HEK293T (cell line): ENCODE data around the gene PRPH2.
"Not testable (repeated sequence)": the region's sequence is repeated elsewhere in the genome, so short reads cannot be mapped to it uniquely, and the experiment has no call there.

ENCODE experiments used
- BHLHE40 ChIP-seq: fragments of 450-650 bp; IDR thresholded peaks from 2 replicates; pipeline ENCODE4 v1.6.1; 2016; ENCODE audit warnings: mild to moderate bottlenecking, moderate library complexity, borderline replicate concordance
- CTBP1 ChIP-seq: fragments of 450-650 bp; IDR thresholded peaks from 2 replicates; pipeline ENCODE4 v1.6.1; 2016; ENCODE audit warnings: borderline replicate concordance
- FOXA1 ChIP-seq: fragments of 450-650 bp; IDR thresholded peaks from 2 replicates; pipeline ENCODE4 v1.6.1; 2016; ENCODE audit warnings: mild to moderate bottlenecking
- L3MBTL2 ChIP-seq: fragments of 450-650 bp; conservative IDR thresholded peaks from 2 replicates; pipeline ENCODE4 v1.6.1; 2016; ENCODE audit warnings: mild to moderate bottlenecking
- SP1 ChIP-seq: fragments of 450-650 bp; IDR thresholded peaks from 2 replicates; pipeline ENCODE4 v1.6.1; 2017
- TARDBP ChIP-seq: fragments of 450-650 bp; IDR thresholded peaks from 2 replicates; pipeline ENCODE4 v1.6.1; 2016
- ZNF384 ChIP-seq: fragments of 450-650 bp; IDR thresholded peaks from 2 replicates; pipeline ENCODE4 v1.6.1; 2016

- TF ChIP-seq L3MBTL2, TARDBP, BHLHE40, SP1, ZNF384, CTBP1, FOXA1: not testable (repeated sequence)
Observed at GRCh38 chr6:42674368-42674767, 48.0 kb downstream of the PRPH2 start.
